ENCODE data around the gene ATP6V0D1.
"Not testable (repeated sequence)": the region's sequence is repeated elsewhere in the genome, so short reads cannot be mapped to it uniquely, and the experiment has no call there.

Gene ATP6V0D1

DNA sequence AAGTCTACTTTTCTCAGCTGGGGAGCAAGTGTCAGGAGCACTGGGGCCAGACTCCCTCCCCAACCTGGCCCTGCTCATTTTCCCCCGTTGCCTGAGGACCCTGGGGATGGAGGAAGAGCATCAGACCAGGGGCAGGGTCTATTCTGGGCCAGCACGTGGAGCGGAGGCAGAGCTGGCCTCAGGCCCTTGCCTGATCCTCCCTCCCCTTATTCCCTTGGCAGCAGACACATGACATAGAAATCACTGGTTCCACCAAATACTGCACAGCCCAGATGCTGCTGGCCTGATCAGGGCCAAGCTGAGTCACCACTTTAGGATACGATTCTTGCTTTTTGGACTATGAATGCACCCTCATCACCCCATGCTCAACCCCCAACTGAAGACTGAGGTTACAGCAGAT is 18.1 kb upstream of the ATP6V0D1 start:
- no peak for DNase-seq

DNA sequence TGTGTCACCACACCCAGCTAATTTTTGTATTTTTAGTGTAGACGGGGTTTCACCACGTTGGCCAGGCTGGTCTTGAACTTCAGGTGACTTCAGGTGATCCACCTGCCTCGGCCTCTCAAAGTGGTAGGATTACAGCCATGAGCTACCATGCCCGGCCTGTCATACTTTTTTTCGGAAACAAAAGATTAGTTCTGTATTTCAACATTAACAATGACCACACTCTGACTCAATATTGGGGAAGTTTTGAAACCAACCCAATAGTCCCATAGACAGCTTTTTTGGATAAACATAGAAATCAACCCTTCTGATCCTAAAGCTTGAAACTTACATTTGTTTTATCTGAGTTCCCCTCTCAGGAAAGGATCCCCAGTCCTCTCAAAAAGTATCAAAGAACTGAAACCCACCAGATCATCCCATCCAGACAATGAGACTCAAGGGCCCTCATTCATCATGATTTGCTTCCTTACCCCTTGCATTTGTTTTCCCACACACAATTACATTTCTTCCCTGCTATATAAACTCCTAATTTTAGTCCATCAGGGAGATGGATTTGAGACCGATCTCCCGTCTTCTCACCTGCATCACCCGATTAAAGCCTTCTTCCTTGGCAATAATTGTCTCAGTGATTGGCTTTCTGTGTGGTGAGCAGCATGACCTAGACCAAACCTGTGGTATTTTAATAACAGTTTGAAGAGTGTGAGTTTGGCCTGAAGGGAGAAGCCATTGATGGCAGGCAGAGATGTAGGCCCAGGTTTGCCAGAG is 9.6 kb upstream of the ATP6V0D1 start:
- DNase-seq = no peak

DNA sequence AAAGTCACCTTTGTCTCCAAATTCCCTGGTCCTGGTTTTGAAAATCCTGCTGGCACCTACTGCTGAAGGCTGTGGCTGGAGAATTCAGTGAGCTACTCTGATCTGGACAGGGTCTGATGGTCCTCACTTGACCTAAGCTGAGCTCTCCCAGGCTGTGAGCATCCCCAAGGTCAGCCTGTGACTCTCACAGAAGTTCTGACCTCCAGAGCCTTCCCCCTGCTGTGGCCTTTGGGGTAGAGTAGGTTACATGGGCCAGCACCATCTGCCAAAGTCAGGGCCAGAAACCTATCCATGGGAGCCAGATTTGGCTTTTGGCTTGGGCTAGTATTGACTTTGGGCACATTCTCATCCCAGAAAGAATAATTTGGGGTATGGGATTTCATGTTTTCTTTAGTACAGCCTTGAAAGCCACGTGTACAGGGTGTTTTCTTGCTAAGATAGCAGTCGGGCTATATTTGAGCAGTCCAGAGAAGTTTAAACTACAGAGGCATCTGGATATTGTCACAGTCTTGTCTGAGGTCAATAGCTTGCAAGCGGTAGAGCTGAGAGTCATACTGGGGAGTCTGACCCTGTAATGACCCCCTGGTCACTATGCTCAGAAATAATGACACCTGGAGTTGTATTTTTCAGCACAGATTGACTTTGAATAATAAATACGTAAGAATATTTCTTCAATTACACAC is 8.6 kb upstream of the ATP6V0D1 start:
- DNase-seq = no peak

DNA sequence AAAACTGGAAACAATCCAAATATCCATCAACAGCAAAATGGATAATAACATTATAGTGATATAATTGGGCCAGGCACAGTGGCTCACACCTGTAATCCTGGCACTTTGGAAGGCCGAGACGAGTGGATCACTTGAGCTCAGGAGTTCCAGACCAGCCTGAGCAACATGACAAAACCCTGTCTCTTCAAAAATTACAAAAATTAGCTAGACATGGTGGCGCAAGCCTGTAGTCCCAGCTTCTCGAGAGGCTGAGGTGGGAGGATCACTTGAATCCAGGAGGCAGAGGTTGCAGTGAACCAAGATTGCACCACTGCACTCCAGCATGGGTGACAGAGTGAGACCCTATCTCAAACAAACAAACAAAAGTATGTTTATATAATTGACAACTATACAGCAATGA is 6.6 kb upstream of the ATP6V0D1 start:
- not testable (repeated sequence) for DNase-seq

DNA sequence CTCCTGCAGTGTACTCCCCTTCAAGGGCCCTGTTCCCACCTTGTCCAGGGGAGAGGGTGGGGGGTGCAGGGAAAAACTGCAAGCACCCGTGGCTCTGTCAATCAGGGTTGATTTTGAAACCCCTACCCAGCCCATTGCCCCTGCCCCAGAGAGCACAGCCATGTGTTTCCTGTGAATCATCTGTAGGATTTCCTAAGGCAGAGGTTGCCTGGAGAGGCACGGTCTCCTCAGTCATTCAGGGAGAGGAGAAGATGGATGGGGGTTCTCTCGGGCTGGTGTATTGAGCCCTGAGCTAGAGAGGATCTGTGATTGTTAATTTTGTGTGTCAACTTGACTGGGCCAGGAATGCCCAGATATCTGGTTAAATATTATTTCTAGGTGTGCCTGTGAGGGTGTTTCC is 5.8 kb upstream of the ATP6V0D1 start:
- no peak for DNase-seq

DNA sequence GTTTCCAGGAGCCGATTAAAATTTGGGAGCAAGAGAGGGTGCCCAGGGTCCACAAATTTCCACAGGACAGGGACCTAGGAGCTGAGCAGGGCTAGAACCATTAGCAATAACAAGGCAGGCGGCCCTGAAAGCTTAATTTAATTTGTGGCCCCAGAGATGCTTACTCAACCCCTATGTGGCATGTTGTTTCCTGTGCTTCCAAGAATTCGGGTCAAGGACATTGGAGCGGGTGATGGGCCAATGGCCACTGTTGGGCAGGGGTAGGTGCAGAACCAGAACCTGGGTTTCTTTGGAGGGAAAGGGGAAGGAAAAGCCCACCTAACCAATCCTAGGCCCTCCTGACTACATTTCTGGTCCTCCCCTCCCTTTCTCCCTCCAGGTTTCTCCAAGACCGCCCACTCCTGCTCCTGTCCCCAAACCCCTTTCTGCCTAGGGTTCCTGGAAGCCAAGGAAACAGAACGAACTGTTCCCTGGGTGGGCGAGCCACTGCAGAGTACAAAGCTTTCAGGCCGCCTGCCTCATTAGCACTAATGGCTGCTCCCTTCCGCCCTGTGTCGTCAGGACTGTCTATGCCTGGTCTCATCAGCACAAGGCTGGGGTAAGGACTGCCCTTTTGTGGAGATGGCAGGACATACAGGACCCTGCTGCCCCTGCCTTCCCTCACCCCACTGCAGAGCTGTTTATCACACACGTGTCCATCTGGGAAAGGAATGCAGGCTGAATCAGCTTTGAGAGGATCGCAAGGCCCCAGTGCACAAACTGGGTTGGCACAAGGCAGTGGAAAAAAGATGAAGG is 3.0 kb upstream of the ATP6V0D1 start:
- DNase-seq = no peak

DNA sequence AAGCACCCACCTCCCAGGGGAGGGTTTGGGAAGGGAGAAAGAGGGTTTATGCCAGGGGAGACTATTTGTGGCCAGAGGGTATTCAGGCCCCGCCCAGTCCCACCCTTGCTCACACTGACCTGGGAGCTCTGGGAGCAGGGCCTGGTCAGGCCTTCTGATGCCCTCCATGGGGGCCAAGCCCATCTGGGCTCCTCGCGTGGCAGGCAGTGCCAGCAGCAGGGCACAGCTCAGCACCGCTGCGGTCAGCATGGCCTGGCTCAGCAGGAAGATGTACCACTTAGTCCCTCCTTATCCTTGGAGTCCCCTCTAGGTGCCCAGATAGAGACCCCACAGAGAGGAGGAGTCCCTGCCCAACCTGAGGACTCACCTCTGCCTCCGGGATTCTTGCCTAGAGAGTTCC is 2.2 kb upstream of the ATP6V0D1 start, which contains the start of gene AGRP:
TSS of gene AGRP (minus strand) at position 398 of the 400 bp plus-strand sequence. CDS start at position 249, 149 bp downstream.
- DNase-seq = no peak

DNA sequence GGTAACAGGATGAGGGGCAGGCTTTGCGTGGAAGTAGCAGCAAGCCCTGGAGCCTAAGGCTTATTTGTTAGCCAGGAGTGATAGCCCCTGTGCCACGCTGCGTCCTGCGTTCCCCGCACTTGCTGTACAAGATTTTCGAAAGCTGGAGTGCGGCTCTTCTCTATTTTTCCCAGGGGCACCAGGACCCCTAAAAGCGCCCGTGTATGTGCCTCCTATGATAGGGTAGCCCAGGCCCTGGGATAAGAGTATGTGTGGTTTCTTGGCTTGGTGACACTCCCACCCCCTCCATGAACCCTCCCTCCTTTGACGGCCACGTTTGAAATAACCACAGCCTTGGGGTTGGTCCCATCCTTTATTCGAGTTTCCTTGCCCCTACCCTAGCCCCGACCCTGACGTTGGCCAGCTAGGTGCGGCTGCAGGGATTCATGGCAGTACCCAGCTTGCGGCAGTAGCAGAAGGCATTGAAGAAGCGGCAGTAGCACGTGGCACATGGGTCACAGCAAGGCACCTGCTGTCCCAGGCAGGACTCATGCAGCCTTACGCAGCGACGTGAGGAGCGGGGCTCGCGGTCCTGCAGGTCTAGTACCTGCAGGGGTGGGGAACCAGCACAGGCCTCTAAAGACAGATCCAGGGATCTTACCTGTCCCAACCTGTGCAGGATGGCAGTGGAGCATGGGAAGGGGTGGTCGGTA is 1.4 kb upstream of the ATP6V0D1 start:
- DNase-seq = no peak

DNA sequence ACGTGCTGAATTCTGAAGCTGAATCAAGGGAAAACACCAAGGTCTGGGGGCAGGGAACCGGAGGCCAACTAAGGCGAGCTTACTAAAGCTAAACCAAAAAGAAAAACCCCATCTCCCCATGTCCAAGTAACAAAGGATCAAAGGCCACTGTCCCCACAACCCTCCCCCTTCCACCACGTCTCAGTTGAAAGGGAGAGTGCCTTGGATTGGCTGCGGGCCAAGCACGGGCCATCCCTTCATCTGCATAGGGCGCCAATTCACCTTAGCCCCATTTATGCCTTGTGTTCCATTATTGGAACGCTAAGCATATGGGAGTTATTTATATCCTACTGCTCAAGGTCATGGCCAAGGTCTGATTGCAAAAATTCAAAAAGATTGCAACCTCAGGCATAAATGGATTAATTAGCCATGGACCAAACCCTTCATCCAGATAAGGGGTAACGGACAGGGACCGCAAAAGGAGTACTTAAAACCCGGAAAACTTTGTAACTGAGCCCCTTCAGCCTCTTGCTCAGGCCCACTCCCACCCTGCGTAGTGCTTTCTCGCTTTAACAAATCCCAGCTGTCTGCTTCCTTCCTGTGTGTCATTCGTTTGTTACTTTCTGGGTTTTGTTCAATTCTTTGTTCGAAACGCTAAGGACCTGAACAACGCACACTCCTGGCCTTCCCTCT is 740 bp upstream of the ATP6V0D1 start:
- DNase-seq = peak; percentile 80

DNA sequence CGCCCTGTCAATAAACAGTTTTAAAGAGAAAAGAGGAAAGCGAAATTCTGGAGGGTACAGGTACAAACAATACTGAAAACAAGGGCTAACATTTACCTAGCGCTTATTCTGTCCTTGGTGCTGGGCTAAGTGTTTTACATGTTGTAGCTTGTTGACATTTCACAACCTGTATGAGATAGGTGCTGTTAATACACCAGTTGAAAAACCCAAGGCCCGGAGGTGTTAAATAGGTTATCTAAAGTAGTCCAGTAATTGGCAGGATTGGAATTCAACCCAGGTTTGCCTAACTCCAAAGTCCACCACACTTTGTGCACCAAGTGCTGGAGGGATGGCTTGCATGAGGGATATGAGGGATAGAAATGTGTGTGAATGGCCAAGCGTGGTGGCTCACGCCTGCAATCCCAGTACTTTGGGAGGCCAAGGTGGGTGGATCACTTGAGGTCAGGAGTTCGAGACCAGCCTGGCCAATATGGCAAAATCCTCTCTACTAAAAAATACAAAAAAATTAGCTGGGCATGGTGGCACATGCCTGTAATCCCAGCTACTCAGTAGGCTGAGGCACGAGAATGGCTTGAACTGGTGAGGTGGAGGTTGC is 2.9 kb downstream of the ATP6V0D1 start:
- no peak for DNase-seq

DNA sequence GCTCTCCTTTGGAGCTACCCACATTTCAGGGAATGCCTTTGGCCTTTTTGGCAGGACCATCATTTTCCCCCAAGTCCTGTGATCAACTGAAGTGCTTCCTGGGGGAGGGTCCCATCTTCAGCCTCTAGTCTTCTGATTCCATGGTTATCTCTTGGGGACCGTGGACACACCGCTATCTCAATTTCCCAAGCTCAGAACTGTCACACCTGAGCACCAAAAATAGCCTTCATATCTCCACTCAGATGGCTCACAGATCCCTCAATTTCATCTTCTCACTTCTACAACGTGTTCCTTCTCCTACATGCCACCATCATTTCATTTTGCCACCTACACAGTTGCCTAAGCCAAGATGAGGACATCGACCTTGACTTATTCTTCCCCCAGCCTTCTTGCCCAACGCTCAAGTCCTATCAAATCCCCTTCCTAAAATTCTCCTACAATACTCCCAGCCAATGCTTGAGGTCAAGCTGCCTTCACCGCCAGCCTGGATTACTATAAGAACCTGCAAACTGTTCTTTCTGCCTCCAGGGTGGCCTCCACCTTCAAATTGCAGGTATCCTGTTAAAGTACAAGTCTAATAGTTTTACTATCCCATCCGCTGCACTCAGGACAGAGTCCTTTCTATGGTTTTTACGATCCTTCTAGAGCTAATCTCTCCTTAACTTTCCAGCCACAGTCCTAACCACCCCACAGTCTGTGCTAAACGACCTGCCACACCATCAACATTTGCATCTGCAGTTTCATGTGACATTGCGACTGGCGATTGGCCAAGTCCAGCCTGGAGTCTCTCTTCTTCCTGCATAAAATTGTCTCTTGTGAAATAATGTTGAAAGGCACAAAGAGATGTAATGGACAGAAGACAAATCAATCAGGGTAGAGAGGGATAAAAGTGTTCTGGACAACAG is 6.2 kb downstream of the ATP6V0D1 start:
- no peak for DNase-seq

DNA sequence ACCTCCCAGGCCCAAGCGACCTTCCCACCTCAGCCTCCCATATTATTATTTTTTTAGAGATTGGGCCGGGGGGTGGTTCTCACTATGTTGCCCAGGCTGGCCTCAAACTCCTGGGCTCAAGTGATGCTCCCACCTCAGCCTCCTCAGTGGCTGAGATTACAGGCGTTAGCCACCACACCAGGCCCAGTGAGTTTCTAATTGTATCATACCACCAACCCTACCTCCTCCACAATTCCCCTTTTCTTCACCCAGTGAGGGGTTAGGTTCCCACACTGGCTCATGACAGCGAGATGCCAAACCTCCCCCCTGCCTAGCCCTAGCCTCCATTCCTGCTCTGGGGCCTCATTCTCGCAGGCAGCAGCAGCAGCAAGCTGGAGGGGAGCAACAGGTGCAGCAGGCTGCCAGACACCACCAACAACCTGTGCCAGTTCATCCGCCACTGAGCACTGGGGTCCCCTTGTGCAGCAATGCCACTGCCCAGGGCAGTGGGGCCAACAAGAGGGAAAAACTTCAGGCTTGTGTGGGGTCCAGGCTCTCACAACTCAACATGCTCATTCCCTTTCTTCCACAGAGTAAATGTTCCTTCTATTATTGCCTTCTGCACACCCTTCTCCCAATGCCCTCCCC is 9.1 kb downstream of the ATP6V0D1 start:
- DNase-seq = no peak

DNA sequence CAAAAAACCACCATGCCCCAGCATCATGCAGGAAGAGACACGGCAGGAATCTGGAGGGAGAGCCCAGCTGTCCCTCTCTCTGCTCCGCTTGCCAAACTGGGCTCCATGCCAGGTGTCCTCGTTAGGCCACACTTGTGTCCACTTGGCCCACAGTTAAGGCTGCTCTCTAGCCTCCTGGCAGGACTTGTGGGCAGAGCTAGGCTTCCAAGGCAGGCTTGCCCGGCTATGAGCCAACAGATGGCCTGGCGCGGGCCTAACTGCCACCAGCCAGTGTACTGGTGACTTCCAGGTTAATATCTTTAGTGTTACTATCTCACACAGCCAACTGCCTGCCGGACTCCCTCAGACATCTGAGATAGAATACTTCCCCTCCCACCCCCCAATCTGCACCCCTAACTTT is 10.6 kb downstream of the ATP6V0D1 start:
- no peak for DNase-seq

DNA sequence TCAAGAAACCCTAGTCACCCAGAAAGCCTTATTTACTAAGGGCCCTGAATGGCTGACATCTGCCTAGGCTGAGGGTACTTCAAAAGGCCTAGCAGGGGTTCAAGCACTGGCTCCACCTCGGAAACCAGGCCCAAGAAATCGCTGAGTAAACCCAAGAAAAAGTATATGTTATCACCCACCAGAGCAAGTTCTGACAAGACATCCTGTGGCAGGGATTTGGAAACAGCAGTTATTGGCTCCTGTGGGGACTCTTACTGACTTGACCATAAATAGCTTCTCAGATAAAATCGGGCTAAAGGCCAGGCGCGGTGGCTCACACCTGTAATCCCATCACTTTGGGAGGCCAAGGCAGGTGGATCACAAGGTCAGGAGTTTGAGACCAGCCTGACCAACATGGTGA is 12.2 kb downstream of the ATP6V0D1 start:
- DNase-seq = no peak

DNA sequence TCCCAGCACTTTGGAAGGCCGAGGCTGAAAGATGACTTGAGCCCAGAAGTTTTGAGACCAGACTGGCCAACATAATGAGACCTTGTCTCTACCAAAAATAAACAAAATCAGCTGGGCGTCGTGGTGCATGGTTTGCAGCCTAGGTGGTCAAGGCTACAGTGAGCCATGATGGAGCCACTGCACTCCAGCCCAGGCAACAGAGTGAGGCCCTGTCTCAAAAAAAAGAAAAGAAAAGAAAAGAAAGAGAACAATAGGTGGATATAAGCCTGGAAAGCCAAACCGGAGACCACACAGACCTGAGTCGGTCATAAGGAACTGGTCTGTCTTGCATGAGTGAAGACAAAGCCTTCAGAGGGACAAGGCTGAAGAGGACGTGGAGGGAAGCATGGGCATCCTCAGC is 14.4 kb downstream of the ATP6V0D1 start:
- no peak for DNase-seq

DNA sequence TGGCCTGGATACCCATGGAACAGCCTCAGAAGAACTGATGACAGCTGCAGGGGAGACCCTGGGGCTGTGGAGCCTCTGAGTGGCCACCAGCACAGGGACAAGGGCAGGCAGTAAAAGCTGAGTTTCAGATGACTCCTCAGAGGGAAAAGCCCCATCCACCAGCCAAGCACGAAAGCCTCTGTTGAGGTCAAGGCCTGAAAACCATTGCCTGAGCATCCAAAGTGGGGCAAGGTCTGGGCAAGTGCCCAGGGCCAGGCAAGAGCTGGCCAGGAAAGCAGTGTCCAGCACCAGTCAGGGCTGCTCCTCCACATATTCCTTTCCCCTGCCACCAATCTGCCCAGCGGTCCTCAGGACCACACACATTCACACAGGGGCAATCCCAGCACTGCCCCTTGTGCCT is 16.4 kb downstream of the ATP6V0D1 start:
- no peak for DNase-seq

DNA sequence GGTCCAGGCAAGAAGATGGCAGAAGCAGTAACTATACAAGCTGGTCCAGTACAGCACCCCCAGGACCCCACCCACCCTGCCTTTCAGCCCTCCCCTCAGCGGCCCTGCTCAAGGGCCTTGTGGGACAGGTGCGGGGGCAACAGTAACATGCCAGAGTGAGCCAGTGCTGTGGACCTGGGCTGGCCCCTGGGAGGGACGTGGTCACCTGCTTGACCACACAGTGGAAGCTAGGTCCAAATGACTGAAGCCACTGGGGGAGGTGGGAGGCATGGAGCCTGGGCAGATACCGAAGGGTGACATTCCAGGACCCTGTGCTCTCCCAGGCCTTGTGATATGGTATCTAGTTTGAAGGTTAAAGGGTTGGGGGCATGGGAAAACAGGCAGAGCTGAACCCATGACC is 17.3 kb downstream of the ATP6V0D1 start:
- DNase-seq = no peak

DNA sequence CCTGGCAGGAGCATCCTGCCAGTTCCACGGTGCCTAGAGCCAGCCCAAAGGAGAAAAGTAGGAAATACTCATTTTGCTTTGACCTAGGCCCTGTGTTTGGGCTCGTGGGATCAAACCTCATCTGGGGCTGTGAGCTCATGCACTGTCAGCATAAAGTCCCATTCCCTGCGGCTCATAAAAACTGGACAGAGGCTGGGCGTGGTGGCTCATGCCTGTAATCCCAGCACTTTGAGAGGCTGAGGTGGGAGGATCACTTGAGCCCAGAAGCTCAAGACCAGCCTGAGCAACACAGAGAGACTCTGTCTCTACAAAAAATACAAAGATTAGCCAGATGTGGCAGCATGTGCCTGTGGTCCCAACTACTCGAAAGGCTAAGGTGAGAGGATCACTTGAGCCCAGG is 17.9 kb downstream of the ATP6V0D1 start:
- DNase-seq = no peak

DNA sequence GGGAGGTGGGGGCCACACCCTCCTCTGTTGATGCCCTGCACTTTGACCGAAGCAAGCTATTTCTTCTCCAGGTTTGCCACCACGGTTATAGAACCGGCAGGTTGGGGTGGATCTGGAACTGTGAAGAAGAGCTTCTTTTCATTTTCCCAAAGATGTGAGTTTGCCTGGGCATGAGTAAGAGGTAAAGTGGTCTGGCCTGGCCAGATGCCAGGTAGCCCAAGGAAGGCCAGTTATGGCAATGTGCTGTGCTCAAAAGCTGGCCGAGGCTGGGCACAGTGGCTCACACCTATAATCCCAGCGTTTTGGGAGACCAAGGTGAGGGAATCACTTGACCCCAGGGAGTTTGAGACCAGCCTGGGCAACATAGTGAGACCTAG is 18.7 kb downstream of the ATP6V0D1 start:
- no peak for DNase-seq

DNA sequence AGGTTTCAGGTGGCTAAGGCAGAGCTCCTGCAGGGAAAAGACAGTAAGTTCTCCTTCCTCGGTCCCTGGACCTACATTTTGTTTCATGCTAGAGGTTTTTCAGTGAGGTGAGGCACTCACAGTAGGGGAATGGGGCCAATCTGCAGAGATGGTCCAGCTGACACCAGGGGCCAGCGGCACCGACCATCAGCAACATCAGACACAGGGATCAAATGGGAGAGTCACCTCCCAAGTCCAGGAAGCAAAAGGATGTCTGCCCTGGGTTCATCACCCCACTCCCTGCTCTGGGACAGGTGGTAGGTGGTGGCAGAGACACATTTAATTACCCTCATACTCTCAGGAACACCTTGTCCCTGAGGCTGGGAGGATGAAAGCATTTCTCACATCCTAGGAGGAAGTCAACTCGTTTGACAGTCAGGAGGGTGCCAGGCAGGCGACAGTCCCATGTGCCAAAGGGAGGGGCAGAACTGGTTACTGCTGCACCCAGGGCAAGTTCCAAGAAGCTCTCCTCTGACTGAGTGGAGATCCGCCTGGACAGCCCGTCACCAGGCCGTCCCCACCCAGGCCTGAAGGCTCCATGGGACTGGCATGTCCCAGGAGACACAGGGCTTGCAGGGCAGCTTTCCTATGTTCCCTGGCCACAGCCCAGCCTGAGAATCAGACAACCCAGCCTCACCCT is 19.2 kb downstream of the ATP6V0D1 start:
- no peak for DNase-seq

Measured in activated effector memory CD4-positive, alpha-beta T cell treated with anti-CD3 and anti-CD28 coated beads, Interleukin-2, amount 50 U/mL, for 16 hours (primary cell).